Neural progenitor cell (in vitro differentiated cells): ENCODE results near the gene PRSS53. TPM values are rescaled to one million over a fixed set of nuclear protein-coding genes. Genes with fewer than 3 reads are reported as not detected.

Experiments
- DNase-seq: peaks from one replicate; pipeline ENCODE4 v3.0.0-alpha.2; 2016; ENCODE audit warnings: low spot score
- H2AFZ ChIP-seq: fragments of 200-600 bp; sonication (generic); replicated peaks from 2 replicates; pipeline ENCODE4 v1.6.1; 2016; ENCODE audit warnings: antibody characterized with exemption
- H3F3A ChIP-seq: fragments of 200-600 bp; sonication (generic); 2 replicates; pipeline ENCODE4 v1.6.1; 2016; ENCODE audit warnings: antibody characterized with exemption, low read depth
- H3K27ac ChIP-seq: fragments of 200-600 bp; sonication (generic); 2 replicates; pipeline ENCODE4 v1.5.1; 2016; ENCODE audit warnings: mild to moderate bottlenecking
- H3K27me3 ChIP-seq: fragments of 200-600 bp; sonication (generic); 2 replicates; pipeline ENCODE4 v1.6.1; 2016; ENCODE audit warnings: mild to moderate bottlenecking, moderate library complexity
- H3K36me3 ChIP-seq: fragments of 200-600 bp; sonication (generic); 2 replicates; pipeline ENCODE4 v1.5.1; 2016
- H3K4me1 ChIP-seq: fragments of 200-600 bp; sonication (generic); 2 replicates; pipeline ENCODE4 v1.6.1; 2016; ENCODE audit warnings: mixed run types
- H3K4me2 ChIP-seq: fragments of 200-600 bp; sonication (generic); 2 replicates; pipeline ENCODE4 v1.6.1; 2016
- H3K4me3 ChIP-seq: fragments of 200-600 bp; sonication (generic); 2 replicates; pipeline ENCODE4 v1.5.1; 2016
- H3K79me2 ChIP-seq: fragments of 200-600 bp; sonication (generic); 2 replicates; pipeline ENCODE4 v1.6.1; 2016; ENCODE audit warnings: low read depth
- H3K9ac ChIP-seq: fragments of 200-600 bp; sonication (generic); 2 replicates; pipeline ENCODE4 v1.6.1; 2016
- H3K9me3 ChIP-seq: fragments of 200-600 bp; sonication (generic); 2 replicates; pipeline ENCODE4 v1.5.1; 2016; ENCODE audit warnings: low read depth
- H4K20me1 ChIP-seq: fragments of 200-600 bp; sonication (generic); 2 replicates; pipeline ENCODE4 v1.6.1; 2016; ENCODE audit warnings: low read depth
- H3K27ac Mint-ChIP-seq: 3 replicates; pipeline ENCODE4 v1.8.0; 2021; ENCODE audit warnings: mixed read lengths
- H3K27me3 Mint-ChIP-seq: 2 replicates; pipeline ENCODE4 v1.8.0; 2022; ENCODE audit warnings: low read depth, mild to moderate bottlenecking, inconsistent platforms, moderate library complexity, mixed read lengths; ENCODE audit not compliant: insufficient read depth
- H3K36me3 Mint-ChIP-seq: 3 replicates; pipeline ENCODE4 v1.8.0; 2021; ENCODE audit warnings: mixed read lengths
- H3K4me1 Mint-ChIP-seq: 3 replicates; pipeline ENCODE4 v1.8.0; 2021; ENCODE audit warnings: mixed read lengths
- H3K4me3 Mint-ChIP-seq: 3 replicates; pipeline ENCODE4 v1.8.0; 2021; ENCODE audit warnings: mild to moderate bottlenecking, moderate library complexity, mixed read lengths
- H3K9me3 Mint-ChIP-seq: 3 replicates; pipeline ENCODE4 v1.8.0; 2020; ENCODE audit warnings: mixed read lengths
- CTCF ChIP-seq: fragments of 200-600 bp; sonication (generic); IDR thresholded peaks from 2 replicates; pipeline ENCODE4 v1.5.1; 2017; ENCODE audit warnings: antibody characterized with exemption, mild to moderate bottlenecking
- EZH2 ChIP-seq: fragments of 200-600 bp; sonication (generic); IDR thresholded peaks from 2 replicates; pipeline ENCODE4 v1.6.1; 2017; ENCODE audit warnings: antibody characterized with exemption, mild to moderate bottlenecking, moderate library complexity
- EZH2phosphoT487 ChIP-seq: fragments of 200-600 bp; sonication (generic); IDR thresholded peaks from 2 replicates; pipeline ENCODE4 v1.6.1; 2017; ENCODE audit warnings: antibody characterized with exemption
- total RNA-seq: library from RNA; depleted of rRNA; stranded (reverse); fragments of >200 nt; gene quantifications from 2 replicates; pipeline ENCODE4 v1.2.3, GENCODE V29; 2015; ENCODE audit warnings: low replicate concordance

Gene PRSS53
- total RNA-seq, 1 donor from 2014 or later: 2.3 TPM

GRCh38 chr16:31135535-31136286 lies 47.0 kb upstream of the PRSS53 start, which contains the start of gene PRSS8:
Gene PRSS8 (minus strand): TSS chr16:31135727. CDS start chr16:31135498, 229 bp downstream.
- Histone ChIP-seq H3K4me1 (peaks cover 16% of the 10 kb centered on the region), H4K20me1 (peaks cover 6% of the 10 kb centered on the region), H3K4me3 (peak within 1 kb of the TSS; percentile 60), H3K27ac (no peak within 1 kb of the TSS), H3K36me3 (no peaks in the 10 kb centered on the region), H3K4me2 (peak within 1 kb of the TSS; percentile 86), H3F3A (peaks cover 20% of the 10 kb centered on the region), H3K79me2 (no peaks in the 10 kb centered on the region), H3K9me3 (no peaks in the 10 kb centered on the region), H2AFZ (peak within 1 kb of the TSS; percentile 61), H3K9ac (no peak within 1 kb of the TSS), H3K27me3 (no peaks in the 10 kb centered on the region)
- peak; percentile 47 for DNase-seq
- Mint-ChIP-seq H3K9me3 (no peaks in the 10 kb centered on the region), H3K27me3 (peaks cover 9% of the 10 kb centered on the region), H3K27ac (peak within 1 kb of the TSS; percentile 16), H3K4me3 (peak within 1 kb of the TSS; percentile 30), H3K4me1 (peaks cover 32% of the 10 kb centered on the region), H3K36me3 (peaks cover 3% of the 10 kb centered on the region)
- TF ChIP-seq EZH2 (no peak), CTCF (no peak)

- H3K9ac ChIP-seq: no peak overlapping the region
- no peaks in the 10 kb centered on the region for H3K36me3 ChIP-seq
- Mint-ChIP-seq H3K27me3 (peaks cover 9% of the 10 kb centered on the region), H3K27ac (no peak overlapping the region), H3K36me3 (peaks cover 7% of the 10 kb centered on the region), H3K4me1 (peaks cover 28% of the 10 kb centered on the region), H3K4me3 (peak overlapping the region; percentile 30), H3K9me3 (no peaks in the 10 kb centered on the region)
- peak overlapping the region; percentile 86 for H3K4me2 ChIP-seq
- no peak overlapping the region for H3K27ac ChIP-seq
- H3K4me3 ChIP-seq: peak overlapping the region; percentile 60
- DNase-seq: peak; percentile 80
- H3K27me3 ChIP-seq: no peaks in the 10 kb centered on the region
- H4K20me1 ChIP-seq: peaks cover 6% of the 10 kb centered on the region
- H3K79me2 ChIP-seq: no peaks in the 10 kb centered on the region
- TF ChIP-seq EZH2phosphoT487 (no peak), CTCF (peak; percentile 5)
- no peaks in the 10 kb centered on the region for H3K9me3 ChIP-seq
- H3K4me1 ChIP-seq: peaks cover 16% of the 10 kb centered on the region
- peak overlapping the region; percentile 61 for H2AFZ ChIP-seq
- peaks cover 20% of the 10 kb centered on the region for H3F3A ChIP-seq
Observed at GRCh38 chr16:31134625-31135534, 46.1 kb upstream of the PRSS53 start.

- Mint-ChIP-seq H3K36me3 (peaks cover 7% of the 10 kb centered on the region), H3K27ac (peak overlapping the region; percentile 61), H3K4me3 (peak overlapping the region; percentile 14), H3K4me1 (peaks cover 28% of the 10 kb centered on the region), H3K27me3 (peaks cover 9% of the 10 kb centered on the region), H3K9me3 (no peaks in the 10 kb centered on the region)
- Histone ChIP-seq H2AFZ (no peak overlapping the region), H3K27me3 (no peaks in the 10 kb centered on the region), H3F3A (peaks cover 20% of the 10 kb centered on the region), H3K27ac (no peak overlapping the region), H3K36me3 (no peaks in the 10 kb centered on the region), H3K4me3 (peak overlapping the region; percentile 60), H3K4me2 (peak overlapping the region; percentile 86), H4K20me1 (peaks cover 6% of the 10 kb centered on the region), H3K4me1 (peaks cover 16% of the 10 kb centered on the region), H3K79me2 (no peaks in the 10 kb centered on the region), H3K9ac (no peak overlapping the region), H3K9me3 (no peaks in the 10 kb centered on the region)
- TF ChIP-seq EZH2phosphoT487: no peak
- DNase-seq: no peak
Observed at GRCh38 chr16:31134091-31134571, 45.4 kb upstream of the PRSS53 start.
